IMR-90 (cell line): ENCODE measurements around the gene BCL2. TPM values are rescaled to one million over a fixed set of nuclear protein-coding genes. Genes with fewer than 3 reads are reported as not detected.

Experiments
- ATAC-seq: fragments of 200-7000 bp; cut with Tn5 transposase; 2 replicates; pipeline ENCODE4 v1.9.1; 2020; ENCODE audit warnings: low read depth, mild to moderate bottlenecking, moderate library complexity
- BruUV-seq: library from RNA; stranded (reverse); fragments of 400-500 nt; replicated peaks from 2 replicates; lab custom pipeline; 2021; lab: Mats Ljungman, UMichigan
- CTCF ChIA-PET: fragments of 300-600 bp; formaldehyde crosslinking; extraction: SDS; loops from one replicate; lab custom pipeline; 2021; ENCODE audit warnings: antibody characterized with exemption; lab: Yijun Ruan, JAX
- POLR2A ChIA-PET: fragments of 300-600 bp; sonication (Branson Sonifier 250); formaldehyde crosslinking; loops from one replicate; lab custom pipeline; 2022; ENCODE audit warnings: antibody characterized with exemption; ENCODE audit not compliant: unreplicated experiment; lab: Charles Lee
- DNase-seq: peaks from one replicate; pipeline ENCODE4 v3.0.0; 2013
- H2AFZ ChIP-seq: replicated peaks from 2 replicates; pipeline ENCODE3; 2013; ENCODE audit warnings: low read length, mild to moderate bottlenecking; ENCODE audit not compliant: poor library complexity
- H2AK5ac ChIP-seq: 2 replicates; pipeline ENCODE4 v1.6.1; 2013; ENCODE audit warnings: low read depth, low read length, inconsistent platforms
- H2AK9ac ChIP-seq: replicated peaks from 2 replicates; pipeline ENCODE3; 2013; ENCODE audit warnings: mild to moderate bottlenecking, low read depth, low read length, moderate library complexity; ENCODE audit not compliant: poor library complexity
- H2BK120ac ChIP-seq: 2 replicates; pipeline ENCODE4 v1.6.1; 2013; ENCODE audit warnings: low read depth, low read length, inconsistent platforms
- H2BK15ac ChIP-seq: 3 replicates; pipeline ENCODE4 v1.6.1; 2013; ENCODE audit warnings: low read depth, low read length, inconsistent platforms
- H2BK20ac ChIP-seq: 2 replicates; pipeline ENCODE4 v1.6.1; 2013; ENCODE audit warnings: low read depth, mild to moderate bottlenecking, inconsistent platforms, low read length, moderate library complexity
- H2BK5ac ChIP-seq: 2 replicates; pipeline ENCODE4 v1.6.1; 2013; ENCODE audit warnings: mild to moderate bottlenecking, low read depth, low read length, inconsistent platforms; ENCODE audit not compliant: poor library complexity, severe bottlenecking
- H3K14ac ChIP-seq: replicated peaks from 2 replicates; pipeline ENCODE4 v1.6.1; 2013; ENCODE audit warnings: low read depth, low read length, inconsistent platforms
- H3K18ac ChIP-seq: 2 replicates; pipeline ENCODE4 v1.6.1; 2013; ENCODE audit warnings: low read depth, low read length, control low read depth
- H3K23ac ChIP-seq: 2 replicates; pipeline ENCODE4 v1.6.1; 2013; ENCODE audit warnings: low read depth, low read length, inconsistent platforms
- H3K27ac ChIP-seq: 2 replicates; pipeline ENCODE4 v1.5.1; 2013; ENCODE audit warnings: mild to moderate bottlenecking, control low read depth, low read length; ENCODE audit not compliant: insufficient read depth
- H3K27me3 ChIP-seq: 2 replicates; pipeline ENCODE4 v1.6.1; 2013; ENCODE audit warnings: low read length; ENCODE audit not compliant: control insufficient read depth, insufficient read depth
- H3K36me3 ChIP-seq: 2 replicates; pipeline ENCODE4 v1.6.1; 2013; ENCODE audit warnings: low read length, mixed read lengths; ENCODE audit not compliant: control insufficient read depth, insufficient read depth
- H3K4ac ChIP-seq: 2 replicates; pipeline ENCODE4 v1.6.1; 2013; ENCODE audit warnings: low read depth, low read length, inconsistent platforms
- H3K4me1 ChIP-seq: 2 replicates; pipeline ENCODE4 v1.6.1; 2013; ENCODE audit warnings: low read length, mixed read lengths; ENCODE audit not compliant: control insufficient read depth, insufficient read depth
- H3K4me2 ChIP-seq: 2 replicates; pipeline ENCODE4 v1.6.1; 2013; ENCODE audit warnings: low read depth, mild to moderate bottlenecking, control low read depth, low read length, moderate library complexity
- H3K4me3 ChIP-seq: 2 replicates; pipeline ENCODE4 v1.5.1; 2013; ENCODE audit warnings: low read depth, mild to moderate bottlenecking, control low read depth, low read length, moderate library complexity; ENCODE audit not compliant: insufficient read depth
- H3K56ac ChIP-seq: 2 replicates; pipeline ENCODE4 v1.6.1; 2013; ENCODE audit warnings: low read length, inconsistent platforms; ENCODE audit not compliant: insufficient read depth; ENCODE audit errors: extremely low read depth
- H3K79me1 ChIP-seq, 2 experiments: 2 replicates each; pipeline ENCODE4 v1.6.1; 2013; ENCODE audit warnings: low read length in 2 of 2, inconsistent platforms in 1 of 2, low read depth in 1 of 2
- H3K9ac ChIP-seq: 2 replicates; pipeline ENCODE4 v1.6.1; 2013; ENCODE audit warnings: low read depth, low read length, control low read depth
- H3K9me1 ChIP-seq: 2 replicates; pipeline ENCODE4 v1.6.1; 2013; ENCODE audit warnings: low read length, inconsistent platforms; ENCODE audit not compliant: insufficient read depth
- H3K9me3 ChIP-seq: 2 replicates; pipeline ENCODE4 v1.6.1; 2013; ENCODE audit warnings: low read length; ENCODE audit not compliant: control insufficient read depth, insufficient read depth
- H4K20me1 ChIP-seq: 2 replicates; pipeline ENCODE4 v1.6.1; 2013; ENCODE audit warnings: low read length, inconsistent platforms; ENCODE audit not compliant: insufficient read depth
- H4K5ac ChIP-seq: 2 replicates; pipeline ENCODE4 v1.6.1; 2013; ENCODE audit warnings: mild to moderate bottlenecking, low read depth, low read length, control low read depth
- H4K8ac ChIP-seq, 2 experiments: 2 replicates each; pipeline ENCODE4 v1.6.1; 2013; ENCODE audit warnings: low read depth in 2 of 2, low read length in 2 of 2, control low read depth in 1 of 2, inconsistent platforms in 1 of 2
- H4K91ac ChIP-seq: 2 replicates; pipeline ENCODE4 v1.6.1; 2013; ENCODE audit warnings: low read depth, low read length, inconsistent platforms; ENCODE audit not compliant: insufficient read depth
- BHLHE40 ChIP-seq: fragments of 150-350 bp; IDR thresholded peaks from 2 replicates; pipeline ENCODE4 v1.6.1; 2016; ENCODE audit warnings: mild to moderate bottlenecking, low read depth, low read length
- CEBPB ChIP-seq: IDR thresholded peaks from 2 replicates; pipeline ENCODE4 v1.6.1; 2012; ENCODE audit warnings: low read depth, low read length, improper control_type of control experiment
- CHD1 ChIP-seq: IDR thresholded peaks from 2 replicates; pipeline ENCODE4 v1.6.1; 2012; ENCODE audit warnings: low read depth, low read length, improper control_type of control experiment
- MAZ ChIP-seq: IDR thresholded peaks from 2 replicates; pipeline ENCODE4 v1.6.1; 2012; ENCODE audit warnings: low read depth, mild to moderate bottlenecking, low read length, improper control_type of control experiment, moderate library complexity, borderline replicate concordance
- MXI1 ChIP-seq: IDR thresholded peaks from 2 replicates; pipeline ENCODE4 v1.6.1; 2012; ENCODE audit warnings: low read depth, mild to moderate bottlenecking, low read length, moderate library complexity, borderline replicate concordance
- NFE2L2 ChIP-seq: fragments of 150-350 bp; IDR thresholded peaks from 2 replicates; pipeline ENCODE4 v1.6.1; 2016; ENCODE audit warnings: low read depth, mild to moderate bottlenecking, low read length
- POLR2A ChIP-seq: IDR thresholded peaks from 2 replicates; pipeline ENCODE4 v1.6.1; 2012; ENCODE audit warnings: mild to moderate bottlenecking, low read depth, low read length
- RAD21 ChIP-seq: IDR thresholded peaks from 2 replicates; pipeline ENCODE4 v1.6.1; 2012; ENCODE audit warnings: low read length, improper control_type of control experiment
- RCOR1 ChIP-seq: IDR thresholded peaks from 2 replicates; pipeline ENCODE4 v1.6.1; 2012; ENCODE audit warnings: mild to moderate bottlenecking, low read length, improper control_type of control experiment; ENCODE audit not compliant: insufficient replicate concordance
- RFX5 ChIP-seq: IDR thresholded peaks from 2 replicates; pipeline ENCODE4 v1.8.0; 2012; ENCODE audit warnings: low read depth, mild to moderate bottlenecking, low read length, moderate library complexity
- USF2 ChIP-seq: fragments of 150-350 bp; IDR thresholded peaks from 2 replicates; pipeline ENCODE4 v1.6.1; 2017; ENCODE audit warnings: mild to moderate bottlenecking, antibody characterized with exemption, low read length, low read depth
- WGBS, 2 experiments: methylation state at CpG; one replicate each; pipeline versions ENCODE4 v1.1.5 to v1.1.7; 2013; ENCODE audit warnings: missing lambda C conversion rate in 2 of 2; ENCODE audit not compliant: insufficient read length in 1 of 2; ENCODE audit errors: extremely low coverage in 2 of 2; 5-methylcytosine and 5-hydroxymethylcytosine counted together
- dilution Hi-C: fragments of 300-500 bp; cut with HindIII; formaldehyde crosslinking; loops from one replicate; pipeline ENCODE4 v1.14.3; 2018; ENCODE audit warnings: low sequenced_read_pairs; ENCODE audit not compliant: unreplicated experiment
- in situ Hi-C: fragments of 300-500 bp; cut with MboI; formaldehyde crosslinking; loops from 3 replicates; pipeline ENCODE4 v1.14.3; 2019; ENCODE audit warnings: low sequenced_read_pairs, inconsistent platforms, mixed read lengths
- intact Hi-C: fragments of 100-400 bp; cut with micrococcal nuclease; formaldehyde crosslinking; loops from 2 replicates; pipeline ENCODE4 v1.10.0; 2022
- polyA plus RNA-seq, 3 experiments: library from polyadenylated mRNA; depleted of rRNA; stranded (reverse); fragments of >200 nt; gene quantifications; 2 replicates each; pipeline ENCODE4 v1.2.3, GENCODE V29; 2012; ENCODE audit warnings: low replicate concordance in 1 of 3
- total RNA-seq: library from RNA; depleted of rRNA; stranded (reverse); fragments of >200 nt; gene quantifications from 2 replicates; pipeline ENCODE4 v1.2.3, GENCODE V29; 2012
- TF ChIP-seq, protein P1 (sequence below): fragments of 150-350 bp; IDR thresholded peaks from 2 replicates; pipeline ENCODE4 v1.6.1; 2016; ENCODE audit warnings: low read depth, mild to moderate bottlenecking, low read length, moderate library complexity, borderline replicate concordance
- TF ChIP-seq, protein P2 (sequence below): conservative IDR thresholded peaks from 2 replicates; pipeline ENCODE4 v1.5.1; 2012; ENCODE audit warnings: mild to moderate bottlenecking, low read depth, low read length, improper control_type of control experiment

BCL2 gene
- total and polyA plus RNA-seq, 2 of the 4 experiments (the other 2 are of a cell fraction): 0.24 to 0.54 TPM

- no peak for ATAC-seq
- Histone ChIP-seq H3K9me1 (no peaks in the 10 kb centered on the region; the same call in 1 of the 2 replicates), H3K18ac (no peak overlapping the region), H3K56ac (no peak overlapping the region), H2AK5ac (no peak overlapping the region), H3K36me3 (no peaks in the 10 kb centered on the region), H4K8ac (no peak overlapping the region), H3K4ac (no peak overlapping the region), H4K91ac (no peak overlapping the region), H2BK15ac (no peak overlapping the region), H3K9ac (no peak overlapping the region), H3K14ac (no peak overlapping the region), H3K4me3 (no peak overlapping the region), H3K27me3 (peaks cover 26% of the 10 kb centered on the region), H2AFZ (no peak overlapping the region), H3K79me1 (no peaks in the 10 kb centered on the region), H2BK5ac (no peak overlapping the region), H2AK9ac (no peak overlapping the region), H3K27ac (no peak overlapping the region), H3K23ac (no peak overlapping the region), H4K20me1 (no peaks in the 10 kb centered on the region; the same call in 1 of the 2 replicates), H3K9me3 (no peaks in the 10 kb centered on the region), H2BK120ac (no peak overlapping the region), H4K5ac (no peak overlapping the region), H3K4me2 (no peak overlapping the region), H3K4me1 (peaks cover 2% of the 10 kb centered on the region; the same call in 1 of the 2 replicates), H2BK20ac (no peak overlapping the region)
- dilution Hi-C loops: no loop called here
- BruUV-seq: no TSS peak
- WGBS, 2 experiments: 100% methylated on average over 2 of the region's 8 CpGs; no CpG with 5 or more reads in 1 of the 2 experiments
- intact Hi-C loops: no loop called here
- in situ Hi-C loops: no loop called here
- ChIA-PET POLR2A (no interaction called here), CTCF (no interaction called here)
- no peak for DNase-seq
- TF ChIP-seq MXI1 (no peak), RFX5 (no peak), MAZ (no peak), CHD1 (no peak), RAD21 (no peak), CEBPB (no peak), USF2 (no peak), POLR2A (no peak), BHLHE40 (no peak), RCOR1 (no peak), NFE2L2 (no peak)
- TF ChIP-seq, protein P1, sequence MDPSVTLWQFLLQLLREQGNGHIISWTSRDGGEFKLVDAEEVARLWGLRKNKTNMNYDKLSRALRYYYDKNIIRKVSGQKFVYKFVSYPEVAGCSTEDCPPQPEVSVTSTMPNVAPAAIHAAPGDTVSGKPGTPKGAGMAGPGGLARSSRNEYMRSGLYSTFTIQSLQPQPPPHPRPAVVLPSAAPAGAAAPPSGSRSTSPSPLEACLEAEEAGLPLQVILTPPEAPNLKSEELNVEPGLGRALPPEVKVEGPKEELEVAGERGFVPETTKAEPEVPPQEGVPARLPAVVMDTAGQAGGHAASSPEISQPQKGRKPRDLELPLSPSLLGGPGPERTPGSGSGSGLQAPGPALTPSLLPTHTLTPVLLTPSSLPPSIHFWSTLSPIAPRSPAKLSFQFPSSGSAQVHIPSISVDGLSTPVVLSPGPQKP: no peak
- TF ChIP-seq, protein P2, sequence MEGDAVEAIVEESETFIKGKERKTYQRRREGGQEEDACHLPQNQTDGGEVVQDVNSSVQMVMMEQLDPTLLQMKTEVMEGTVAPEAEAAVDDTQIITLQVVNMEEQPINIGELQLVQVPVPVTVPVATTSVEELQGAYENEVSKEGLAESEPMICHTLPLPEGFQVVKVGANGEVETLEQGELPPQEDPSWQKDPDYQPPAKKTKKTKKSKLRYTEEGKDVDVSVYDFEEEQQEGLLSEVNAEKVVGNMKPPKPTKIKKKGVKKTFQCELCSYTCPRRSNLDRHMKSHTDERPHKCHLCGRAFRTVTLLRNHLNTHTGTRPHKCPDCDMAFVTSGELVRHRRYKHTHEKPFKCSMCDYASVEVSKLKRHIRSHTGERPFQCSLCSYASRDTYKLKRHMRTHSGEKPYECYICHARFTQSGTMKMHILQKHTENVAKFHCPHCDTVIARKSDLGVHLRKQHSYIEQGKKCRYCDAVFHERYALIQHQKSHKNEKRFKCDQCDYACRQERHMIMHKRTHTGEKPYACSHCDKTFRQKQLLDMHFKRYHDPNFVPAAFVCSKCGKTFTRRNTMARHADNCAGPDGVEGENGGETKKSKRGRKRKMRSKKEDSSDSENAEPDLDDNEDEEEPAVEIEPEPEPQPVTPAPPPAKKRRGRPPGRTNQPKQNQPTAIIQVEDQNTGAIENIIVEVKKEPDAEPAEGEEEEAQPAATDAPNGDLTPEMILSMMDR: no peak
Observed at GRCh38 chr18:63150326-63150725, 169.2 kb downstream of the BCL2 start.
